Myocyte (in vitro differentiated cells): Measurements from ENCODE around the gene RNU1-4. TPM values are rescaled to one million over a fixed set of nuclear protein-coding genes. Genes with fewer than 3 reads are reported as not detected.
"Not testable (repeated sequence)": the region's sequence is repeated elsewhere in the genome, so short reads cannot be mapped to it uniquely, and the experiment has no call there.

ENCODE experiments used
- DNase-seq: peaks from one replicate; pipeline ENCODE4 v3.0.0-alpha.2; 2012; ENCODE audit warnings: low read depth
- polyA plus RNA-seq: library from polyadenylated mRNA; unstranded; fragments of >200 nt; gene quantifications from one replicate; pipeline ENCODE4 v1.2.1, GENCODE V29; 2012; ENCODE audit warnings: missing spikeins
- total RNA-seq: library from RNA; depleted of rRNA; stranded (reverse); fragments of >200 nt; gene quantifications from 2 replicates; pipeline ENCODE4 v1.2.3, GENCODE V29; 2014

The RNU1-4 gene
- not detected in 2 replicates for total RNA-seq
- 10.5 TPM for polyA plus RNA-seq

GRCh38 chr1:16740047-16740964, at the start of gene RNU1-4:
Gene RNU1-4, plus strand, starts transcription at chr1:16740516.
- DNase-seq: not testable (repeated sequence)

GRCh38 chr1:16690971-16691682, 49.2 kb upstream of the RNU1-4 start:
- not testable (repeated sequence) for DNase-seq

GRCh38 chr1:16692283-16692682, 48.0 kb upstream of the RNU1-4 start:
- not testable (repeated sequence) for DNase-seq

- DNase-seq: not testable (repeated sequence)
Measured at GRCh38 chr1:16692717-16693448, 47.4 kb upstream of the RNU1-4 start.

- DNase-seq: not testable (repeated sequence)
Measured at GRCh38 chr1:16693449-16694307, 46.6 kb upstream of the RNU1-4 start.

- DNase-seq: not testable (repeated sequence)
Measured at GRCh38 chr1:16694308-16694702, 46.0 kb upstream of the RNU1-4 start.

GRCh38 chr1:16696507-16697150, 43.7 kb upstream of the RNU1-4 start:
- not testable (repeated sequence) for DNase-seq

- not testable (repeated sequence) for DNase-seq
Measured at GRCh38 chr1:16697152-16697551, 43.2 kb upstream of the RNU1-4 start.

- not testable (repeated sequence) for DNase-seq
Measured at GRCh38 chr1:16699440-16699839, 40.9 kb upstream of the RNU1-4 start.

GRCh38 chr1:16700138-16700895, 40.0 kb upstream of the RNU1-4 start:
- DNase-seq: not testable (repeated sequence)

GRCh38 chr1:16701189-16701588, 39.1 kb upstream of the RNU1-4 start:
- DNase-seq: not testable (repeated sequence)

GRCh38 chr1:16702280-16702679, 38.0 kb upstream of the RNU1-4 start:
- DNase-seq: not testable (repeated sequence)

- not testable (repeated sequence) for DNase-seq
Measured at GRCh38 chr1:16703141-16703540, 37.2 kb upstream of the RNU1-4 start.

GRCh38 chr1:16703602-16704001, 36.7 kb upstream of the RNU1-4 start:
- not testable (repeated sequence) for DNase-seq

GRCh38 chr1:16704076-16704475, 36.2 kb upstream of the RNU1-4 start:
- not testable (repeated sequence) for DNase-seq

- DNase-seq: not testable (repeated sequence)
Measured at GRCh38 chr1:16704502-16705100, 35.7 kb upstream of the RNU1-4 start.

GRCh38 chr1:16706302-16706701, 34.0 kb upstream of the RNU1-4 start:
- DNase-seq: not testable (repeated sequence)
